ENCODE measurements around the gene SYT3.

- no peak for TF ChIP-seq CTCF (IDR thresholded peaks at IDR 0.05)
- TF ChIP-seq POLR2A (IDR thresholded peaks at IDR 0.05) = no peak
These were observed 5.7 kb downstream of the SYT3 start for GRCh38 chr19:50633973-50634372.

All from Peyer's patch (tissue), 4 donors.